Measurements from ENCODE around the gene WDR86.

WDR86 gene

DNA sequence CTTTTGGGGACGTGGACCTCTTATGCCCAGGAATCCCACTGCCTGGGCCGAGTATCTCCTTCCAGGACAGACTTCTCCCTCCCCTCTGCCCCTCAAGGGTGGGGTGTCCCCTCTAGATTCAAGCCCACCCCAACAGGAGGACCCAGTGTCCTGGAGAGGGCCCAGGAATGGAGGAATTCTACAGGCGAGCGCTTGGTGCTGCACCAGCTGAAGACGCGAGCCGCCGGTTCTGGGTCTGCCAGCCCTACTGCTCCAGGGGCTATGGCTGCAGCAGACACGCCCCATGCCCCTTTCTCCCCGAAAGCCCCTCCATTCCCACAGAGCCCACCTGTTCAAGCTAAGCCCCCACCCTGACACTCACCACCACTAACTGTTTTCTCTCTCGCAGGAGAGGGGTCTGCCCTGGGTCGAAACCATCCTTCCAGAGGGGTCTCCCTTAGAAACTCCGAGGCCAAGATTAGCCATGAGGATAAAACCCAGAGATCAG lies 21.5 kb upstream of the WDR86 start:
- no peak overlapping the region for H3K4me3 ChIP-seq (ENCODE audit: low read depth, low read length)
- TF ChIP-seq, protein P1, sequence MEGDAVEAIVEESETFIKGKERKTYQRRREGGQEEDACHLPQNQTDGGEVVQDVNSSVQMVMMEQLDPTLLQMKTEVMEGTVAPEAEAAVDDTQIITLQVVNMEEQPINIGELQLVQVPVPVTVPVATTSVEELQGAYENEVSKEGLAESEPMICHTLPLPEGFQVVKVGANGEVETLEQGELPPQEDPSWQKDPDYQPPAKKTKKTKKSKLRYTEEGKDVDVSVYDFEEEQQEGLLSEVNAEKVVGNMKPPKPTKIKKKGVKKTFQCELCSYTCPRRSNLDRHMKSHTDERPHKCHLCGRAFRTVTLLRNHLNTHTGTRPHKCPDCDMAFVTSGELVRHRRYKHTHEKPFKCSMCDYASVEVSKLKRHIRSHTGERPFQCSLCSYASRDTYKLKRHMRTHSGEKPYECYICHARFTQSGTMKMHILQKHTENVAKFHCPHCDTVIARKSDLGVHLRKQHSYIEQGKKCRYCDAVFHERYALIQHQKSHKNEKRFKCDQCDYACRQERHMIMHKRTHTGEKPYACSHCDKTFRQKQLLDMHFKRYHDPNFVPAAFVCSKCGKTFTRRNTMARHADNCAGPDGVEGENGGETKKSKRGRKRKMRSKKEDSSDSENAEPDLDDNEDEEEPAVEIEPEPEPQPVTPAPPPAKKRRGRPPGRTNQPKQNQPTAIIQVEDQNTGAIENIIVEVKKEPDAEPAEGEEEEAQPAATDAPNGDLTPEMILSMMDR (IDR thresholded peaks at IDR 0.05; ENCODE audit: borderline replicate concordance, insufficient read depth, low read depth, low read length) = no peak

- no peak overlapping the region for H3K4me3 ChIP-seq (ENCODE audit: low read depth, low read length)
- TF ChIP-seq, protein P1 (IDR thresholded peaks at IDR 0.05; ENCODE audit: borderline replicate concordance, insufficient read depth, low read depth, low read length) = no peak
Observed at GRCh38 chr7:151430391-151431205, 20.8 kb upstream of the WDR86 start.

DNA sequence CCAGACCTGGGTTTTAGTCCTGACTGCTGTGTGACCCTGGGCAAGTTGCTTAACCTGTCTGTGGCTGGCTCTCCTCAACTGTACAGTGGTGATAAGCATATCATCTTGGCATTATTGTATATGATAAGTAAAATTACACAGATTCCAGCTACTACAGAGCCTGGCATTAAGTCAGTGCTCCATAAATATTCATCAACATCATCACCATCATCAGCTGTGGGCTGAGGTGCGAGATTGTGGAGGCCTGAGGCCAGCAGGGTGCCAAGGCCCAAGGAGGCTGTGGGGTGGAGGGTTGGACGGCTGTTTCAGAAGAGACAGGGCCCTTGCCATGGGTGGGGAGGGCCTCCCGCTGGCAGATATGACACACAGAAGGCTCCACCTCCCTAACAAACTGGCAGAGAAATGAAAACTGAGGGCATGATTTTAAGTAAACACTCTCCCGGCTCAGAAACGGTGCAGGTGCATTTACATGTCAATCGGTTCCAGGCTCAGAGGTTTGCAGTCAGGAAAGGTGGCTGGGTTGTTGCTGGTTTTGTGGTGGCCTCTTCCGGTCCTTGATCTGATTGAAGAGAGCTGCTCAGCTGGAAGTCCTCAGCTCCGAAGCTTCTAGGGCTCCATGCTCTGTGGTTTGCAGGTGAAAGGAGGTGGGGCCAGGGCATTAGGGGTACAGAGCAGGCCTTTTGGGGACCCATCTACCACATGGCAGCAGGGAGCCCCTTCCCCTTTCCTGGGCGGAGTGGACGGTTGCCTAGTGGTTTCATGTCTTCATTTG lies 19.9 kb upstream of the WDR86 start:
- no peak overlapping the region for H3K4me3 ChIP-seq (ENCODE audit: low read depth, low read length)
- TF ChIP-seq, protein P1 (IDR thresholded peaks at IDR 0.05; ENCODE audit: borderline replicate concordance, insufficient read depth, low read depth, low read length) = no peak

DNA sequence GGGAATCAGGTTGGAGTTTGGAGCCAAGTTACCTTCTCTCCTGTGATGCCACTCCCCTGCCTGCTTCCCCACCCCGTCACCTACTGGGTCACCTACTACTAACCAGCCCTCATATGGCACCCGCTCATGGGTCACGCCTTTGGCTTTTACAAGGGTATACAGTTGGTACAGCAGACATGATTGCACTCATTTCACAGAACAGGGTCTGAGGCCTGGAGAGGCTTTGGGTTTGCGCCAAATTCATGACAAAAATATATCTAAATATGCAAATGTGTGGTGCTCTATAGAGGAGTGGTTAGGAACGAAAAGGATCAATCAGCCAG lies 19.4 kb upstream of the WDR86 start:
- H3K4me3 ChIP-seq (ENCODE audit: low read depth, low read length) = no peak overlapping the region
- TF ChIP-seq, protein P1 (IDR thresholded peaks at IDR 0.05; ENCODE audit: borderline replicate concordance, insufficient read depth, low read depth, low read length) = no peak

GRCh38 chr7:151428378-151429236 lies 18.8 kb upstream of the WDR86 start:
- TF ChIP-seq, protein P1 (IDR thresholded peaks at IDR 0.05; ENCODE audit: borderline replicate concordance, insufficient read depth, low read depth, low read length) = no peak
- H3K4me3 ChIP-seq (ENCODE audit: low read depth, low read length) = no peak overlapping the region

DNA sequence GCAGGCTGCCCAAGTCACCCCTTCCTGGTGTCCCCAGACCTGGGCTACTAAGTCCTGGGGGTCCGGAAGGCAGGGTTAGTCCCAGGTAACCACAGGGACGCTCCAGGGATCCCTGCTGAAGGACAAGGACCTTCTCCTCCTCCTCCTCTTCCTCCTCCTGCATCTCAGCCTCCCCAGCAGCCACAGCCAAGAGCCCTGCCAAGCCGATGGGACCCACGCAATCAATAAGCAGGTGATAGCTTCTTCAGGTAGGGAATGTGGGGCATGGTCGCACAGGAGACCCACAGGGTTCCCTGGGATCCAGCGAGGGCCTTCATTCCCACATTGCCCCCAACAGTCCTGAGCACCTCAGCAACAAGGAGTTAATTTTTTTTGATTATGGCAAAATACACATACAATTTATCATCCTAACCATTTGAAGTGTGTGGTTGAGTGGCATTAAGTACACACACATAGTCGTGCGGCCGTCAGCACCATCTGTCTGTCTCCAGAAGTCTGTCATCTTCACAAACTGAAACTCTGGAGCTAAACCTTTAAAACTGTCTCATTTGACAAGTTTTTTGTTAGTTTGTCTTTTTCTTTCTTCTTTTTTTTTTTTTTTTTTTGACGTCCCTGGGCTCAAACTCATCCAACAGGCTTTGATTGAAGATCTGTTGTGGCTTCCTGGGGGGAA lies 18.0 kb upstream of the WDR86 start:
- H3K4me3 ChIP-seq (ENCODE audit: low read depth, low read length) = no peak overlapping the region
- TF ChIP-seq, protein P1 (IDR thresholded peaks at IDR 0.05; ENCODE audit: borderline replicate concordance, insufficient read depth, low read depth, low read length) = no peak
